Parathyroid adenoma (tissue), 2 donors: ENCODE measurements around the gene ARHGAP18.

Experiments used
- H2AFZ ChIP-seq: fragments of 300-600 bp; sonication (generic); one replicate; pipeline ENCODE4 v1.7.0; 2017; ENCODE audit warnings: antibody characterized with exemption, mild to moderate bottlenecking
- H3K27ac ChIP-seq: fragments of 300-600 bp; sonication (generic); one replicate; pipeline ENCODE4 v1.7.0; 2017
- H3K27me3 ChIP-seq: fragments of 300-600 bp; sonication (generic); one replicate; pipeline ENCODE4 v1.7.0; 2017; ENCODE audit warnings: low read length; ENCODE audit not compliant: control insufficient read depth, insufficient read depth
- H3K36me3 ChIP-seq: fragments of 300-600 bp; sonication (generic); one replicate; pipeline ENCODE4 v1.7.0; 2017; ENCODE audit warnings: low read length; ENCODE audit not compliant: control insufficient read depth, insufficient read depth
- H3K4me1 ChIP-seq: fragments of 300-600 bp; sonication (generic); one replicate; pipeline ENCODE4 v1.7.0; 2017; ENCODE audit warnings: control low read depth
- H3K4me2 ChIP-seq: fragments of 300-600 bp; sonication (generic); one replicate; pipeline ENCODE4 v1.7.0; 2017; ENCODE audit warnings: low read length
- H3K4me3 ChIP-seq: fragments of 300-600 bp; sonication (generic); one replicate; pipeline ENCODE4 v1.7.0; 2017; ENCODE audit warnings: low read depth, low read length
- H3K79me2 ChIP-seq: fragments of 300-600 bp; sonication (generic); one replicate; pipeline ENCODE4 v1.7.0; 2017; ENCODE audit warnings: control low read depth
- H3K9ac ChIP-seq: fragments of 300-600 bp; sonication (generic); one replicate; pipeline ENCODE4 v1.7.0; 2017; ENCODE audit warnings: mild to moderate bottlenecking
- H3K9me3 ChIP-seq: fragments of 300-600 bp; sonication (generic); one replicate; pipeline ENCODE4 v1.7.0; 2017; ENCODE audit warnings: low read length; ENCODE audit not compliant: control insufficient read depth
- TF ChIP-seq, protein P1 (sequence below): fragments of 300-600 bp; sonication (generic); IDR thresholded peaks from one replicate; pipeline ENCODE4 v1.7.0; 2017; ENCODE audit warnings: antibody characterized with exemption, mild to moderate bottlenecking
- donor health status: primary hyperparathyroidism.

The ARHGAP18 gene

DNA sequence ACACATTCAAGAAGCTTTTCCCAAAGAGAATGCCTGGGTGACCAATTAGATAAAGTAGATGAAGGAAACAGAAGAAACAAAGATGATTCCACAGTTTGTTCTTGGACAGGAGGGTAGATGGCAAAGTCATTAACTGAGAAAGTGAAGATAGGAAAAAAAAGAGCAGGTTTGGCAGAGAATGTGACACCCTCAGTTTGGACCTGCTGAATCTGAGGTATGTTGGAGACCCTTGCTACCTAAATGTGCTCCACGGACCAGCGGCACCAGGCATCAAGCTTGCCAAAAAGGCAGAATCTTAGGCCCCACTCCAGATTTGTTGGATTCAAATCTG is 49.7 kb downstream of the ARHGAP18 start:
- peak overlapping the region; percentile 3 for H3K9ac ChIP-seq
- TF ChIP-seq, protein P1, sequence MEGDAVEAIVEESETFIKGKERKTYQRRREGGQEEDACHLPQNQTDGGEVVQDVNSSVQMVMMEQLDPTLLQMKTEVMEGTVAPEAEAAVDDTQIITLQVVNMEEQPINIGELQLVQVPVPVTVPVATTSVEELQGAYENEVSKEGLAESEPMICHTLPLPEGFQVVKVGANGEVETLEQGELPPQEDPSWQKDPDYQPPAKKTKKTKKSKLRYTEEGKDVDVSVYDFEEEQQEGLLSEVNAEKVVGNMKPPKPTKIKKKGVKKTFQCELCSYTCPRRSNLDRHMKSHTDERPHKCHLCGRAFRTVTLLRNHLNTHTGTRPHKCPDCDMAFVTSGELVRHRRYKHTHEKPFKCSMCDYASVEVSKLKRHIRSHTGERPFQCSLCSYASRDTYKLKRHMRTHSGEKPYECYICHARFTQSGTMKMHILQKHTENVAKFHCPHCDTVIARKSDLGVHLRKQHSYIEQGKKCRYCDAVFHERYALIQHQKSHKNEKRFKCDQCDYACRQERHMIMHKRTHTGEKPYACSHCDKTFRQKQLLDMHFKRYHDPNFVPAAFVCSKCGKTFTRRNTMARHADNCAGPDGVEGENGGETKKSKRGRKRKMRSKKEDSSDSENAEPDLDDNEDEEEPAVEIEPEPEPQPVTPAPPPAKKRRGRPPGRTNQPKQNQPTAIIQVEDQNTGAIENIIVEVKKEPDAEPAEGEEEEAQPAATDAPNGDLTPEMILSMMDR, result no peak
- no peaks in the 10 kb centered on the region for H3K9me3 ChIP-seq
- H3K4me1 ChIP-seq, result peaks cover 30% of the 10 kb centered on the region
- H3K36me3 ChIP-seq, result no peaks in the 10 kb centered on the region
- H3K27ac ChIP-seq, result peak overlapping the region; percentile 85
- H3K27me3 ChIP-seq, result no peaks in the 10 kb centered on the region
- H2AFZ ChIP-seq, result peak overlapping the region; percentile 94
- peak overlapping the region; percentile 77 for H3K4me2 ChIP-seq
- peak overlapping the region; percentile 57 for H3K4me3 ChIP-seq
- H3K79me2 ChIP-seq, result peaks cover 16% of the 10 kb centered on the region

DNA sequence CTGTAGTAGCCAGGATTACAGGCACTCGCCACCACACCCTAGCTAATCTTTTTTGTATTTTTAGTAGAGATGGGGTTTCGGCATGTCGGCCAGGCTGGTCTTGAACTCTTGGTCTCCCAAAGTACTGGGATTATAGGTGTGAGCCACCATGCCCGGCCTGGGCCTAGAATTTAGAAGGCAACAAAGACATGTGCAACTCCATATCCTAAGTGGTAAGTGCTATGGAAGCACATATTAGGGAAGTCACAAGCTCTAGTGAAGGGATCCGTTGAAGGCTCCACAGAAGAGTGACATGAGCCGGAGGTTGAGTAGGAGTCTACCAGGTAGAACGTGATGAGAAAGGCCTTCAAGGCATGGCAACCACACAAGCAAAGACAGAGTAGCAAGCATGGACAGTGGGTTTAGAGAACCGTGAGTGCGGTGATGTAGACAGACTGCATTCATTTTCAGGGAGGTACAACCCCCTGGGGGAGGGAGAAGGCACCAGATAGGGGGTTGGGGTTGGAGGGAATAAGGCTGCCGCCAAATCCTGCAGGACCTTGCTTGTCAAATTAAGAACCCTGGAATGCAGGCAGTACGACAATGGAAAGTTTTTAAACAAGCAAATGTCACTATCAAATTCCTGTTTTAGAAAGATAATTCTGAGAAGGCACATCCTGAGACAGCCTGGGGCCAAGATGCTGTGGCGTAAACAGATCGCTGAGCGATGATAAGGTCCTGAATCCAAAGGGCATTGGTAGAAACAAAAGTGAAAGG is 50.2 kb downstream of the ARHGAP18 start:
- Histone ChIP-seq H3K9me3 (no peaks in the 10 kb centered on the region), H3K4me3 (peak overlapping the region; percentile 57), H2AFZ (peak overlapping the region; percentile 94), H3K36me3 (no peaks in the 10 kb centered on the region), H3K9ac (no peak overlapping the region), H3K27ac (peak overlapping the region; percentile 85), H3K4me2 (peak overlapping the region; percentile 77), H3K27me3 (no peaks in the 10 kb centered on the region), H3K79me2 (peaks cover 16% of the 10 kb centered on the region), H3K4me1 (peaks cover 30% of the 10 kb centered on the region)
- TF ChIP-seq, protein P1, result no peak

DNA sequence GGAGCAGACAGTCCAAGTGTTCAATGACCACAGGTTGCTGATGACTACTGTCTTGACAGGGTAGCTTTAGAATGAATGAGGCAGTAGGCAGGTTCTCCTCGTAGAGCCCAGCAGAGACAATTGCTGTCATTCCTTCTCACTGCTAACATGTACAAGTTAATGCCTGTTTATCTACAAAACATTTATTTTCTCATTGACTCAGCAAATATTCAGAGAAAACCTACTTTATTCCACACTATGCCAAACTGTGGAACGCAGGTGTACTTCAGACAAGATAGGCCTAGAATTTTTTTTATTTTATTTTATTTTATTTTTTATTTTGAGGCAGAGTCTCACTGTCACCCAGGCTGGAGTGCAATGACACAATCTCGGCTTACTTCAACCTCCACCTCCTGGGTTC is 50.8 kb downstream of the ARHGAP18 start:
- Histone ChIP-seq H2AFZ (no peak overlapping the region), H3K79me2 (peaks cover 16% of the 10 kb centered on the region), H3K27ac (no peak overlapping the region), H3K4me1 (peaks cover 30% of the 10 kb centered on the region), H3K9ac (no peak overlapping the region), H3K4me3 (no peak overlapping the region), H3K9me3 (no peaks in the 10 kb centered on the region), H3K27me3 (no peaks in the 10 kb centered on the region), H3K4me2 (no peak overlapping the region), H3K36me3 (no peaks in the 10 kb centered on the region)
- TF ChIP-seq, protein P1, result no peak

DNA sequence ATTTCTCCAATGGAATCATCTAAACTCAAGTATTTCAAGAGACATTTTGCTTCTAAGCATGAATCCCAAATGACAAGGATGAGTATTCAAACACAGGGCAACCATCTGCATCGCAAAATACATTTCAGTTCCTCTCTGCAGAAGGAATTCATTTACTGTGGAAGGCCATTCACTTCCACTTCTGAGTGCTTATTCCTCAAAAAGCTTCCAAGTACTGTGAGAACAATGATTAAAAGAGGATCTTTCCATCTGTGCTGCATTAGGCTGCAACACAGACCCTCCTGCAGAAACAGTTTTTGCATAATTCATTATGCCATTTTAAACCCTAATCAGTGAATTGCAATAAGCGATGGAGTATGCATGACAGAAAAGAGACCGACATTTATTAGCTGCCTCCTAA is 52.5 kb downstream of the ARHGAP18 start:
- H3K79me2 ChIP-seq, result peaks cover 15% of the 10 kb centered on the region
- TF ChIP-seq, protein P1, result no peak
- H3K9ac ChIP-seq, result no peak overlapping the region

DNA sequence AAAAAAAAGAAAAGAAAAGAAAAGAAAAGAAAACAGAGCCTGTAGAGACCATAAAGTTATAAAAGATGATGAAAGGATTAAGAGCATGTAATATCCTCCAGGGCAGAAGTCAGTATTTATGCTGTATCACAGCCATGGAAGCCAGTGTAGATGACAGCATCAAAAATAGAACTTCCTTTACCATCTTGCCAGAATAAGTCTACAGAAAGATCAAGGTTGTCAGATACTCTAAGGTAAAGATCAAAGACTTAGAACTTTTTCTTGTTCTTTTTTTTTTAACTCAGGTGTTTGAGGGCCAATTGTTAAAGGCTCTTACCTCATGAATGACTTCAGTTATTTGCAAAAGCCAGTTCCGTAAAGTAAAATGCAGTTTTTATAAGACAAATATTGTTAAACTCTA is 54.6 kb downstream of the ARHGAP18 start:
- Histone ChIP-seq H3K27ac (no peak overlapping the region), H3K4me3 (no peak overlapping the region), H3K9me3 (no peaks in the 10 kb centered on the region), H3K9ac (no peak overlapping the region), H3K4me2 (no peak overlapping the region), H3K4me1 (peaks cover 13% of the 10 kb centered on the region), H3K79me2 (peaks cover 4% of the 10 kb centered on the region), H3K36me3 (no peaks in the 10 kb centered on the region), H3K27me3 (no peaks in the 10 kb centered on the region), H2AFZ (no peak overlapping the region)
- TF ChIP-seq, protein P1, result no peak

More for the DNA sequence above, 52.5 kb downstream of the ARHGAP18 start:
- no peak overlapping the region for H3K27ac ChIP-seq
- no peak overlapping the region for H2AFZ ChIP-seq
- peaks cover 21% of the 10 kb centered on the region for H3K4me1 ChIP-seq
- no peaks in the 10 kb centered on the region for H3K27me3 ChIP-seq
- H3K9me3 ChIP-seq, result no peaks in the 10 kb centered on the region
- H3K4me3 ChIP-seq, result no peak overlapping the region
- no peaks in the 10 kb centered on the region for H3K36me3 ChIP-seq
- no peak overlapping the region for H3K4me2 ChIP-seq
